Suppressor macrophage (primary cell): ENCODE results near the gene FASTK.
"Not testable (repeated sequence)": the region's sequence is repeated elsewhere in the genome, so short reads cannot be mapped to it uniquely, and the experiment has no call there.

Source experiments
- DNase-seq, 4 experiments: peaks; one replicate each; pipeline ENCODE4 v3.0.0-alpha.2; 2020 to 2022

The FASTK gene

GRCh38 chr7:151026771-151027727, 53.6 kb downstream of the FASTK start:
- not testable (repeated sequence) for DNase-seq
